NCI-H524 (cell line): ENCODE measurements around the gene FOLR2.
A peak's percentile ranks its signal among the peaks of the same experiment; 100 is the strongest.
"Not testable (repeated sequence)": the region's sequence is repeated elsewhere in the genome, so short reads cannot be mapped to it uniquely, and the experiment has no call there.

Experiments
- DNase-seq, 2 experiments: peaks; one replicate each; lab custom pipeline; 2025; lab: John Stamatoyannopoulos, UW

FOLR2 gene

GRCh38 chr11:72240461-72241290 lies 24.1 kb downstream of the FOLR2 start:
- peak in 1 of 2 experiments; percentile 21 for DNase-seq

GRCh38 chr11:72241291-72241781 lies 24.7 kb downstream of the FOLR2 start:
- no peak for DNase-seq

DNA sequence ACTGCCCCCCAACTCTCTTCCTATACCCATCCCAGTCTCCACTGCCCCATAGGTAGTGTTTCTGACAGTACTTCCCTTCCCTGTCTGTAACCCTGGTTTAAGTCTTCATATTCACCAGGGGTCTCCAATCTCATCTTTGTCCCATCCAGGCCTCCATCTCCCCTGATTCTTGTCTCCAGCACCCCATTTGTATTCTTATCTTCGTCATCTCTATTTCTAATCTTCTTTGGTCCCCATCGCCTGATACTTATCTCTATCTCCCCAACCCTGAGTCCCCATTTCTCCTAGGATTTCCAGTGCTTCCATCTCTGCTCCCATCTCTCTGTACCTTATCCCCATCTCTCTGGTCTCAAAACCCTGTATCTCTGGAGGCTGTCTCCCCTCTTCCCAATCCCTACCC lies 25.5 kb downstream of the FOLR2 start:
- DNase-seq, result no peak

DNA sequence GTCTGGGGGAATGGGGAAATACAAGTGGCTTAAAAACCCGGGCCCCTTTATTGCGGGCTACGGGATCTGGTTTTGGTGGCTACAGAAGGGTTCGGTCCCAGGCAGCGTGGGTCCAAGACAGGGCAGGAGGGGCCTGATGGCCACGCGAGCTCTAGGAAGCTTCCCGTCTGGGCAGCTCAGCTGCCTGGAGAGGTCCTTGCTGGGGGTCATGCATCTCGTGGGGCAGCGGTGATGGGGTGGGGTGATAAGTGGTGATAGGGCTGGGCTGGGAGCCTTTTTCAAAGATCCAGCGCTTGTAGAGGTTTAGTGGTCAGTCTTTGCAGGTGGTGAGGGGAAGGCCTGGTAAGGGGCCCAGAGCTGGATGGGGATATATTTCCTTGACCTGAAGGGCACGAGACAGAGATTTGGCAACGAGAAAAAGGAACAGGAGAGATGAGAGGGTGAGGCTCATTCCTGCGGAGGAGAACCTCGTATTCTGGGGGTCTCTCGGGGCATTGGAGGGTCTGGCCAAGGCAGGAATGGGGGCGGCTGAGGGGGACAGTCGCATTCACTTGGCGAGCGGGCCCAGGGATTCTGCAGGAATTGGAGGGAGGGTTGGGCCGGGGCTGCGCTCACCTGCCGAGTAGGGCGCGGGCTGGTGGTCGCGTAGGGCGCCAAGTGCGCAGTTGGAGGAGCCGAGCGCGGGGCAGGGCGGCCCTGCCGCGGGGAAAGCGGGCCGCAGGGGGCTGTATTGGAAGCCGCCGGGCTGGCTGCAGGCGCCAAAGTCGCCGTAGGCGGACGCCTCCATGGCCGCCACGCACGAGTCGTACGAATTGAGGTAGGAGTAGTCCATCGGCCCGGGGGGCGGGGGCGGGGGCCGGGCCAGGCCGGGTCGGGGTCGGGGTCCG lies 26.8 kb downstream of the FOLR2 start:
- DNase-seq, result no peak

GRCh38 chr11:72244060-72244360 lies 27.4 kb downstream of the FOLR2 start, which contains the start of gene PHOX2A:
PHOX2A (minus strand) TSS chr11:72244176; CDS start chr11:72244004, 172 bp downstream.
- no peak for DNase-seq

- no peak for DNase-seq
These were observed 28.0 kb downstream of the FOLR2 start for GRCh38 chr11:72244361-72245262.

DNA sequence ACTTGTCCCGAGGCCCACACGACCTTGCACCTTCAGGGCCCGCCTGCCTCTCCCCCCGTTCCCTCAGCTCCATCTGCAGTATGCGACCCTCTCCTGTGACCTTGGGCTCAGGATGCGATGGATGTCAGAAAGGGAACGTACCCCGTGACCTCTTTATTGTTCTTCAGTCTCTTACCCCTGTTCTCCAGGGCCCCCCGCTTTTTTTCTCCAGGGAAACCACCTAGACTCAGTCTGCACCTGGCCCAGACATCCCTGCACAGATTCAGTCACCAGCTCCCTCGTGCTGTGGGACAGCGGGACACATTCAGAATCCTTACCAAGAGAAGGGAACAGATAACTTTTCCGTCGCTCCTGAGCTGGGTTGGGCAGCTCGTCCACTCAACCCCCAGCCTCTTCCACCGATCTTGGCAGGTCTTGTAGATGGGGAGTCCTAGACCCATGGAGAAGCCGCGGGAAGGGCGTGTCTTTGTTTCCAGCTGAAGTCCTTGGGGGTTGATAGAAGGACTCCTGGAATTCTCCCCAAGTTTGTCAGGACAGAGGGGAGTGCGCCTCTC lies 28.7 kb downstream of the FOLR2 start:
- no peak for DNase-seq

DNA sequence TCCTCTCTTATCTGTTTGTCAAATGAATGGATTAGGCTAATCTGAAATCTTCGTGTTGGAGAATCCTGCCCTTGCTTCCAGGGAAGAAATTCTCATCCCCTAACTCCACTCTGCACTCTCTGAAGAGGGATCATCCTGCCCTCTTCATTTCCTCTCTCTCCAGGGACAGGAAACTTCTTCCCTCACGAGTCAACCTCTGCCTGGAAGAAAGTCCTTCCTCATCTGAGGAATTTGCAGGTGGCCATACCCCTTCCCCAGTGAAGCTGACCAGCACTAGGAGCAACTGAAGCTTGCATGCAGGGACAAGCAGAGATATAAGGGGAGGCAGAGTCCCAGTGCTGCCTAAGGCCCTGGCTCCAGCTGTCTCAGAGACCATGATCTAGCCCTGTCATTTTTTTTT lies 31.0 kb downstream of the FOLR2 start:
- no peak for DNase-seq

- DNase-seq, result no peak
These were observed 33.4 kb downstream of the FOLR2 start for GRCh38 chr11:72249961-72250360.

DNA sequence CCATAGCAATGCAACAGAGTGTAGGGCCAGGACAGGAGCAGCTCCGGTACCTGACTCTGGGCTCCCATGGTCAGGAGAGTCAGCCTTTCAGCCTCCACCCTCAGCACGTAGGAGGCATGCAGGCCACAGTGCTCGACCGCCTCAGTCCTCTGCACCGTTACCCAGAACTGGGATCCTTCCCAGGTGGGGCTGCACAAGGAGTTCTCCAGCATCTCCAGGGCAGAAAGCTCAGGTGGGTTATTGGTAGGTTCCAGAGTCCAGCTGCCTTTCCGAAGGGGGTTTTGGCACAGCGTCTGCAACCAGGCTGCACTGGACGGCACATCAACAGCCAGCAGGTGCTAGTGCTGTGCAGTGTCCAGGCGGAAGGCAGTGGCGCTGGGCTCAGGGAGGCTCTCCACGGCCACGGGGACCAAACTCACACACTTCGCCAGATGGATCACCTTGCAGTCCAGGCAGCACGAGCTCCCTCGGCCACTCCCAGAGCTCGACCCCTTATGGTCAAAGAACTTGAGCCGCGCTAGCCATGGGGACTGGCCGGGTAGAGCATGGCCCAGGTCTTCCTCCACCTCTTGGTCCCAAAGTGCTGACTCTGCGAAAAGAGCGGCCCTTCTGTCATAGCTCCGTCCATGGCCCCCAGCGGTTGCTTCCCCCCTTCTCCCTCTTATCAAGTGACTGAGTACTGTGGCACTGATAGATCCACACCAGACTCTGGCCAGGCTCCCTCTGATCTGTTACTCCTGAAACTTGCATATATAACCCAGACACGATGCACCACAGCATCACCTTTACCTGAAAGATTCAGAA lies 34.3 kb downstream of the FOLR2 start:
- no peak for DNase-seq

GRCh38 chr11:72251614-72252013 lies 35.0 kb downstream of the FOLR2 start:
- no peak for DNase-seq

- DNase-seq, result no peak
These were observed 36.8 kb downstream of the FOLR2 start for GRCh38 chr11:72253392-72253791.

- DNase-seq, result no peak
These were observed 37.9 kb downstream of the FOLR2 start for GRCh38 chr11:72254299-72254993.

DNA sequence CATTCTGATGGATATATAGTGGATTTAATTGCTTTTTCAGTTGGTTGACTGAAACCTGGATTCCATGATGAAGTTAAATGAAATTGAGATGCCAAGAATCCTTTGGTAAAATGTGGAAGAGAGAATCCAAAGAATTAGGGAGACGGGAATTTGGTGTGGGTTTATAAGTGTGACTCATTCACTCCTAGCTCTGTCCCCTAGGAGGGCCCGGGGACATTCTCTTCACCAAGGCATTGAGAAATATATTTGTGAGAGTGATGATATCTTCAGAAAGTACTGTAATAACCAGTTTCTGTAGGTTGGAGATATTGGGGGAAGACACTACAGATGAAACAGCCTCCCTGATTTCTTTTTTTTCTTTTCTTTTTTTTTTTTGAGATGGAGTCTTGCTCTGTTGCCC lies 41.0 kb downstream of the FOLR2 start:
- DNase-seq, result no peak

DNA sequence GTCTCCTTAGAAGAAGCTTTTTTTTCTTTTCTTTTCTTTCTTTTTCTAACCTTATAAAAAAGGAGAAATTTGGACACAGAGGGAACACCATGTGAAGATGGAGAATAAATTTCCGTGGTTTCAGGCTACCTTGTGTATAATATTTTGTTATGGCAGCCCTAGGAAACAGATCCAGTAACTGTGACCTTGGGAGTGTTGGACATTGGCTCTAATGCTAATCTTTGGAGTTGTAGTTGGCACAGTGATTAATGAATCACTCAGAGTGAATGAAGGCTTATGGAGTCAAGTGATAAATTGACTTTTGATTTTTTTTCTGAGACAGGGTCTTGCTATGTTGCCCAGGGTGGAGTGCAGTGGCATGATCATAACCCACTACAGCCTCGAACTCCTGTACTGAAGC lies 42.9 kb downstream of the FOLR2 start:
- DNase-seq, result no peak

GRCh38 chr11:72260574-72260973 lies 44.0 kb downstream of the FOLR2 start:
- DNase-seq, result no peak

DNA sequence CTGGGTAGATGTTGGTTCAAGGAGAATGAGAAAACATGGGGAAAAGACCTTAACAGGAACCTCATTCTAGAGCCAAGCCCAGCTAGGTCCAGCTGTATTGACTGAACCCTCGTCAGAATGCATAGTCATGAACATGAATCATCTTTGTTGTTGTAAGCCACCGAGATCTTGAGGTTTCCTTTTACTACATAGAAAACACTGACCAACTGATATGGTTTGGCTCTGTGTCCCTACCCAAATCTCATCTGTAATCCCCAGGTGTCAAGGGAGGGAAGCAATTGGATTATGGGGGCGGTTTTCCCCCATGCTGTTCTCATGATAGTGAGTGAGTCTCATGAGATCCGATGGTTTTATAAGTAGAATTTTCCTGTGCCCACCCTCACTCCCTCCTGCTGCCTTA lies 46.8 kb downstream of the FOLR2 start:
- DNase-seq, result no peak

DNA sequence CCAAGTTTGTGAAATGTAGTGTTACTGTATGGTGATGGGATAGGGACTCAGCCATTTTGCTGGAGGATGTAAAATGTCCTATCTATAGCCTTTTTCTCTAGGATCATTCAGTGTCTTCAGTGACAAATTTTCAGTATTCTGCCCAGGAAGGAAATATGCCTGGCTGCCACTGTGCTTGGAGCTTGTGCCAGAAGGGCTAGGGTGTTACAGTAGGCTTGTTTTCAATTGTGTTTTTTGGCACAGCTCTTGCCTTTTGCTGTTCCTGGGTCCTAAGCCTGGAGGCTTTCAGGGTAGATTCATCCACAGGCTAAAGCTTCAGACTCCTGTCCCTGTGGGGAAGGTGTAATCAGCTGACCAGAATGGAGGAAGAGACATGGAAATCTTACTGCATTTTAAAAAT lies 49.4 kb downstream of the FOLR2 start:
- no peak for DNase-seq

DNA sequence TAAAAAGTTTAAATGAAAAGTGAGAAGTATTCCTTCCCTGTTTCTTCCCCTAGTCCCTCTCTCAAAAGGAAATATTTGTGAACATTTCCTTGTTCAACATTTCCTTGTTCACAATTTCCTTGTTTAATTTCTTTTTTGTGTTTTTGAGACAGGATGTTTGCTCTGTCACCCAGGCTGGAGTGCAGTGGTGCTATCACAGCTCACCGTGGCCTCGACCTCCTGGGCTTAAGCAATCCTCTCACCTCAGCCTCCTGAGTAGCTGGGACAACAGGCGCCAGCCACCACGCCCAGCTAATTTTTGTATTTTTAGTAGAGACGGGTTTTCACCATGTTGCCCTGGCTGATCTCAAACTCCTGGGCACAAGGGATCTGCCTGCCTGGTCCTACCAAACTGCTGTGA lies 50.4 kb downstream of the FOLR2 start:
- DNase-seq, result not testable (repeated sequence)

- no peak for DNase-seq
These were observed 51.5 kb downstream of the FOLR2 start for GRCh38 chr11:72267956-72268617.
